GM12874 (cell line): ENCODE results near the gene MALRD1.

Source experiments
- TF ChIP-seq, protein P1 (sequence below): IDR thresholded peaks from 2 replicates; pipeline ENCODE4 v1.5.1; 2011; ENCODE audit warnings: low read depth, mild to moderate bottlenecking, control low read depth, low read length, moderate library complexity; ENCODE audit not compliant: insufficient read depth

Gene MALRD1

DNA sequence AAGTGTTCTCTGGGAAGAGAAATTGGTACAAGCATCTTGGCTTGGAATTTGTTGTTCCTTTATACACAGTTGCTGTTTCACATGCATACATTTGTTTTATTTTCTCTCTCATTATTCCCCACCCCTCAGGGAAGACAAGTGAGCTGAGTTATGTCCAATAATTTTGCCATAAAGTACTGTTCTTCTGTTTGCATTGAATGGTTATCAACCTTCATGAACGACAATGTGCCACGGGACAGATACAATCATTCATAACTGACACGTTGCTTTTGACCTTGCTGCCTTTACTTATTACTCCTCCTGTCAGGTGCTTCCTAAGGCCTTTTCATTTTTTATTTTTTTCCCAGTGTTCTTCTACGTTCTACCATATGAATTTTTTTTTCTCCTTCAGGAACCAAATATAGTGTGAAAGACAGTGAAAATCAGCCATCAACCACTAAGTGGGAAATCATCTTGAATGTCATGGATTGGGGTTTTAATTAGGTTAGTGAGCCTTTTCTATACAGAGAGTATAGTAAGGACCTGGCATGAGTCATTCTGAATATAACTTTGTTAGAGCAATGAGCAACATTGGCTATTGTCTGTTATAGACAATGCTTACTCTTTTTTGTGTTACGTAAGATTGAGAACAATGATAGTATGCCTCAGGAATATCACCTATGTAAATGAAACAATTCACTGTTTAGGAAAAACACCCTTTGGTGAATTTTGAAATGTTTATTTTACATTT, 383.2 kb downstream of the MALRD1 start:
- TF ChIP-seq, protein P1, sequence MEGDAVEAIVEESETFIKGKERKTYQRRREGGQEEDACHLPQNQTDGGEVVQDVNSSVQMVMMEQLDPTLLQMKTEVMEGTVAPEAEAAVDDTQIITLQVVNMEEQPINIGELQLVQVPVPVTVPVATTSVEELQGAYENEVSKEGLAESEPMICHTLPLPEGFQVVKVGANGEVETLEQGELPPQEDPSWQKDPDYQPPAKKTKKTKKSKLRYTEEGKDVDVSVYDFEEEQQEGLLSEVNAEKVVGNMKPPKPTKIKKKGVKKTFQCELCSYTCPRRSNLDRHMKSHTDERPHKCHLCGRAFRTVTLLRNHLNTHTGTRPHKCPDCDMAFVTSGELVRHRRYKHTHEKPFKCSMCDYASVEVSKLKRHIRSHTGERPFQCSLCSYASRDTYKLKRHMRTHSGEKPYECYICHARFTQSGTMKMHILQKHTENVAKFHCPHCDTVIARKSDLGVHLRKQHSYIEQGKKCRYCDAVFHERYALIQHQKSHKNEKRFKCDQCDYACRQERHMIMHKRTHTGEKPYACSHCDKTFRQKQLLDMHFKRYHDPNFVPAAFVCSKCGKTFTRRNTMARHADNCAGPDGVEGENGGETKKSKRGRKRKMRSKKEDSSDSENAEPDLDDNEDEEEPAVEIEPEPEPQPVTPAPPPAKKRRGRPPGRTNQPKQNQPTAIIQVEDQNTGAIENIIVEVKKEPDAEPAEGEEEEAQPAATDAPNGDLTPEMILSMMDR, result no peak

GRCh38 chr10:19449860-19450259, 401.3 kb downstream of the MALRD1 start:
- TF ChIP-seq, protein P1, result no peak

GRCh38 chr10:19451356-19451755, 402.8 kb downstream of the MALRD1 start:
- TF ChIP-seq, protein P1, result no peak

DNA sequence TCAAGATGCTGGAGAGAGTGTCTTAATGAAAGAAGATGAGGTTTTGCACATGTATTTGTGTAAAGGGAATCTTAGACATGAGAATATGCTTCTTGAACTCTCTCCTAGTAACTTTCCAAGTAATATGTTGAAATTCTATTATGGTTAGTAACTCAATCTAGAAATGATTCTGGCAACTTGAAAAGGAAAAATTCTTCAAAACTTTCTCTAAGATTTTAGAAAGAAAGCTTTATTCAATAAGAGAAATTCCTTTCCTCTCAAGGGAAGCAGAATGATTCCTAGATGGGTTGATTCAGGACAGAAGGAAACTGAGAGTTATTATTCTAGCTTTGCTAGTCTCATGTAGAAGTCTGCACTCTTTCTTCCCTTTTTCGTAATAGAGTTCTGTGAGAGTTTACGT, 403.3 kb downstream of the MALRD1 start:
- TF ChIP-seq, protein P1, result no peak

DNA sequence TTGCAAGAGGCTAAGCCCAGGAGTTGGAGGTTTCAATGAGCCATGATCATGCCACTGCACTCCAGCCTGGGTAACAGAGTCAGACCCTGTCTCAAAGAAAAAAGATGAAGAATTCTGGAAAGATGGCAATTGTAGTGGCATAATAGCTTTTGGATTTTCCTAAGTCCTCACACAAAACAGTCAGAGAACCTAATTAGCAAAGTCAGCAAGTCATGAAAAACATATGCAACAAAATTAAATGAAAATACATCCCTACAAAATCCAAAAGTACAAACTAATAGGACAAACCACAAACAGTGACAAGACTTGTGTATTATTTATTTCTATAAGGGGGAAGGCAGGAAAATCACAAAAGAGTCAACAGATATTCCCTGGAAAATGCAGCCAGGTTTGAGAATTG, 405.4 kb downstream of the MALRD1 start:
- TF ChIP-seq, protein P1, result no peak

DNA sequence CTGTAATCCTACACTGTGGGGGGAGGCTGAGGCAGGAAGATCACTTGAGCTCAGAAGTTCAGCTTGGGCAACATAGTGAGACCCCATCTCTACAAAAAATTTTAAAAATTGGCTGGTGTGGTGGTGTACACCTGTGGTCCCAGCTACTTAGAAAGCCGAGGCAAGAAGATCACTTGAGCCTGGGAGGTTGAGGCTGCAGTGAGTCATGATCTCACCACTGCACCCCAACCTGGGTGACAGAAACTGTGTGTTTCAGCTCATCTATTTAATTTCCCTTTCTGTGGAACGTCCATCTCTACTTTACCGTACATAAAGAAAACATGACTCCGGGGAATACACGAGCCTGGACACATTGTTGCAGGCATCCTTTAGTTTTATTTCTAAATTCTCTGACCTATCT, 413.0 kb downstream of the MALRD1 start:
- TF ChIP-seq, protein P1, result no peak

- TF ChIP-seq, protein P1, result no peak
Measured at GRCh38 chr10:19466709-19467108, 418.1 kb downstream of the MALRD1 start.
